Testis (tissue), 2 donors: ENCODE results near the gene HHATL.

ENCODE experiments used
- POLR2A ChIP-seq: fragments of 450-650 bp; IDR thresholded peaks from one replicate; pipeline ENCODE4 v1.6.1; 2017; ENCODE audit warnings: antibody characterized with exemption, mild to moderate bottlenecking, moderate library complexity
- TF ChIP-seq, protein P1 (sequence below), 3 experiments: fragments of 450-650 bp in 2 of 3; fragments of 200-600 bp in 1 of 3; sonication (generic) in 1 of 3; IDR thresholded peaks; one replicate each; pipeline ENCODE4 v1.5.1; 2016 to 2019; ENCODE audit warnings: antibody characterized with exemption in 3 of 3, mild to moderate bottlenecking in 2 of 3, moderate library complexity in 1 of 3

- TF ChIP-seq, protein P1, sequence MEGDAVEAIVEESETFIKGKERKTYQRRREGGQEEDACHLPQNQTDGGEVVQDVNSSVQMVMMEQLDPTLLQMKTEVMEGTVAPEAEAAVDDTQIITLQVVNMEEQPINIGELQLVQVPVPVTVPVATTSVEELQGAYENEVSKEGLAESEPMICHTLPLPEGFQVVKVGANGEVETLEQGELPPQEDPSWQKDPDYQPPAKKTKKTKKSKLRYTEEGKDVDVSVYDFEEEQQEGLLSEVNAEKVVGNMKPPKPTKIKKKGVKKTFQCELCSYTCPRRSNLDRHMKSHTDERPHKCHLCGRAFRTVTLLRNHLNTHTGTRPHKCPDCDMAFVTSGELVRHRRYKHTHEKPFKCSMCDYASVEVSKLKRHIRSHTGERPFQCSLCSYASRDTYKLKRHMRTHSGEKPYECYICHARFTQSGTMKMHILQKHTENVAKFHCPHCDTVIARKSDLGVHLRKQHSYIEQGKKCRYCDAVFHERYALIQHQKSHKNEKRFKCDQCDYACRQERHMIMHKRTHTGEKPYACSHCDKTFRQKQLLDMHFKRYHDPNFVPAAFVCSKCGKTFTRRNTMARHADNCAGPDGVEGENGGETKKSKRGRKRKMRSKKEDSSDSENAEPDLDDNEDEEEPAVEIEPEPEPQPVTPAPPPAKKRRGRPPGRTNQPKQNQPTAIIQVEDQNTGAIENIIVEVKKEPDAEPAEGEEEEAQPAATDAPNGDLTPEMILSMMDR (IDR thresholded peaks at IDR 0.05) = no peak
- TF ChIP-seq POLR2A = no peak
These were observed 29.0 kb upstream of the HHATL start for GRCh38 chr3:42731476-42732195.
